Pons (tissue), 1 donor: ENCODE results near the gene CHP1.
A peak's percentile ranks its signal among the peaks of the same experiment; 100 is the strongest.
"Not testable (repeated sequence)": the region's sequence is repeated elsewhere in the genome, so short reads cannot be mapped to it uniquely, and the experiment has no call there.

Experiments used
- DNase-seq: peaks from one replicate; pipeline ENCODE4 v3.0.0-alpha.2; 2016; ENCODE audit warnings: low spot score

Gene CHP1

GRCh38 chr15:41230650-41231421 is at the start of gene CHP1, which contains the start of gene EXD1:
Gene CHP1 (plus strand): TSS chr15:41231268. CDS start chr15:41231383, 115 bp downstream.
Gene EXD1 (minus strand): TSS chr15:41230757. CDS start chr15:41226575, 4,182 bp downstream.
- peak; percentile 97 for DNase-seq

- no peak for DNase-seq
Measured at GRCh38 chr15:41182266-41182665, 48.8 kb upstream of the CHP1 start.

GRCh38 chr15:41183581-41183980 is 47.5 kb upstream of the CHP1 start:
- DNase-seq, result no peak

- no peak for DNase-seq
Measured at GRCh38 chr15:41194444-41194843, 36.6 kb upstream of the CHP1 start.

- DNase-seq, result no peak
Measured at GRCh38 chr15:41199470-41199869, 31.6 kb upstream of the CHP1 start.

GRCh38 chr15:41203395-41203794 is 27.7 kb upstream of the CHP1 start:
- no peak for DNase-seq

- no peak for DNase-seq
Measured at GRCh38 chr15:41205315-41205714, 25.8 kb upstream of the CHP1 start.

GRCh38 chr15:41207687-41208448 is 23.2 kb upstream of the CHP1 start:
- no peak for DNase-seq

- DNase-seq, result no peak
Measured at GRCh38 chr15:41215708-41216107, 15.4 kb upstream of the CHP1 start.

- no peak for DNase-seq
Measured at GRCh38 chr15:41218851-41219250, 12.2 kb upstream of the CHP1 start.

- DNase-seq, result no peak
Measured at GRCh38 chr15:41219381-41219780, 11.7 kb upstream of the CHP1 start.

- DNase-seq, result no peak
Measured at GRCh38 chr15:41230345-41230649, 771 bp upstream of the CHP1 start.

GRCh38 chr15:41231422-41232226 is 556 bp downstream of the CHP1 start:
- peak; percentile 35 for DNase-seq

- DNase-seq, result no peak
Measured at GRCh38 chr15:41233367-41233771, 2.3 kb downstream of the CHP1 start.

- not testable (repeated sequence) for DNase-seq
Measured at GRCh38 chr15:41235228-41235627, 4.2 kb downstream of the CHP1 start.

GRCh38 chr15:41235929-41236328 is 4.9 kb downstream of the CHP1 start:
- no peak for DNase-seq

- no peak for DNase-seq
Measured at GRCh38 chr15:41238100-41238499, 7.0 kb downstream of the CHP1 start.

GRCh38 chr15:41241221-41241964 is 10.3 kb downstream of the CHP1 start:
- peak; percentile 26 for DNase-seq

- DNase-seq, result not testable (repeated sequence)
Measured at GRCh38 chr15:41250745-41251144, 19.7 kb downstream of the CHP1 start.

GRCh38 chr15:41251411-41251810 is 20.3 kb downstream of the CHP1 start:
- no peak for DNase-seq

- no peak for DNase-seq
Measured at GRCh38 chr15:41254560-41254959, 23.5 kb downstream of the CHP1 start.

GRCh38 chr15:41256103-41256502 is 25.0 kb downstream of the CHP1 start:
- DNase-seq, result no peak
